HepG2 (cell line): Measurements from ENCODE around the gene DHX32.

Source experiments
- CTCF ChIP-seq: sonication (generic); formaldehyde crosslinking; IDR thresholded peaks from 2 replicates; pipeline ENCODE4 v1.5.0; 2020; ENCODE audit warnings: mild to moderate bottlenecking, missing genetic modification reagents, moderate library complexity
- FOSL1 ChIP-seq: sonication (generic); formaldehyde crosslinking; IDR thresholded peaks from 2 replicates; pipeline ENCODE4 v1.9.0; 2021; ENCODE audit warnings: missing genetic modification reagents, borderline replicate concordance
- ZBTB8A ChIP-seq: sonication (generic); formaldehyde crosslinking; IDR thresholded peaks from 2 replicates; pipeline ENCODE4 v1.4.0; 2020; ENCODE audit warnings: mild to moderate bottlenecking, low read depth, missing genetic modification reagents, borderline replicate concordance

DNA sequence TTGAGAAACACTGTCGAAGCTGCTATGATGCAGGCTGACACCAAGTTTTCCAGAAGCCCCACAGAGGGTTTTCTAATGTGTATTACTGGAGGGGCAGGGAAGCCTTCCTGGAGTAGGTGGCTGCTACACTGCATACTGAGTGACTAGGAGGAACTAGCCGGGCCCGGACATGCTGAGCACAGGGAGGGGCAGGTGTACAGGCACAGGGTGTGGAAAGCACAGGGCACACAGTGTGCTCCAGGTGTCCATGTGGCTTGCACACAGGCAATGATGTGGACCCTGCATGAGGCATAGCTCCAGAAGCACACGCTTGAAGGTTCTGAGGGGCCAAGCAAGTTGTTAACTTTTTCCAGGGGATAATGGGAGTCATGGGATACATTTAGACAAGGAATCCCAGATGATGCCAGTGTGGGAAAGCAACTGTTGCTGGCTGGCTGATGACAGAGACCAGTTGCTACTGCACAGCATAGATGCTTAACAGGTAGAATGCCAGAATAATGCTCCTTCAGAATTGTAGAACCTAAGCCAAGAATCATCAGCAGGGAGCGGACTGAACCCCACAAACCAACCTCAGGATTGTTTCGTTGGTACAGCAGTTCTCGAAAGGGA, 14.6 kb downstream of the DHX32 start:
- TF ChIP-seq CTCF (CRISPR knock-in tag) (no peak), ZBTB8A (CRISPR knock-in tag) (no peak), FOSL1 (CRISPR knock-in tag) (no peak)
